ENCODE measurements around the gene PAIP2. TPM values are rescaled to one million over a fixed set of nuclear protein-coding genes. Genes with fewer than 3 reads are reported as not detected.
A peak's percentile ranks its signal among the peaks of the same experiment; 100 is the strongest.

The PAIP2 gene
- total RNA-seq, 1 donor from 2014 or later: 79.7 TPM

DNA sequence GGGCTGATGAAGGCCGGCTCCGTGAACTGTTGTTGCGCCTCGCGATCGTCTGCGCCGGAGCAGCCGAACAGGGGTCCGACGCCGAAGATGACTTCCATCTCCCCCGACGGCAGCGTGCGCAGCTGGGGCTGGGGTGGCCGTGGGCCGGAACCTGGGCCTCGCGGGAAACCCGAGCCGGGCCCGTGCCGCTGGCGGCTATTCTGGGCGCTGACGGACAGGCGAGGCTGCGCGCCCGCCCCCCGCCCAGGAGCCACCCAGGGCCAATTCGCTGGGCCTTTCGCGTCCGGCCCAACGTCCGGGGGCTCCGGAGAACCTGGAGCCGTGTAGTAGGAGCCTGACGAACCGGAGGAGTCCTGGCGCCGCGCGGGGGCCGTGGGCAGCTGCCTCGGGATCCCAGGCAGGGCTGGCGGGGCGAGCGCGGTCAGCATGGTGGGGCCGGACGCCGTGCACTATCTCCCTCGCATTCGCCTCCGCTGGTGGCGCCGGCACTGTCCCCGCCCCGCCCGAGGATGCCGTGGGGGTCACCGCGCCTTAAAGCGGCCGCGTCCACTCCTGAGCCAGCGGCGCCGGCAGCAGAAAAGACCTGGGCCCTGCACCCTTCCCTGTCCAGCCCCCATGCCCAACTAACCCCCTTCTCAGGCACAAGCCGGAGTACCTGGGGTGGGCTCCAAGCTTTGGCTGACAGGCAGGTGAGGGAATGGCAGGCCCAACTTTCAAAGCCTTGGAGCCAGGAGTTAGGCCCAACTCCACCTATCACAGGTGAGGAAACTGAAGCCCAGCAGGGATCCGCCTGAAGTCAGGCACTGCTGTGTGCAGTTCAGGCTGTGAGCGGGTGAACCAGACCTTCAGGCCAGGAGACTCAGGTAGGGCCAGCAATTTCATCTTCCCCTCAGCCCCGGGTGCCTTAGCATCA is 53.3 kb downstream of the PAIP2 start, which contains the start of gene PROB1:
Gene PROB1 (minus strand): TSS at position 451 of the 913 bp plus-strand sequence. CDS start 23 bp downstream, at position 428.
- Mint-ChIP-seq H3K27me3 (no peaks in the 10 kb centered on the region), H3K4me3 (peak within 1 kb of the TSS; percentile 94), H3K9me3 (no peaks in the 10 kb centered on the region), H3K27ac (no peak within 1 kb of the TSS), H3K36me3 (ENCODE audit: low read depth) (peaks cover 7% of the 10 kb centered on the region), H3K4me1 (peaks cover 24% of the 10 kb centered on the region)
- no peak for DNase-seq
- TF ChIP-seq, protein P1, sequence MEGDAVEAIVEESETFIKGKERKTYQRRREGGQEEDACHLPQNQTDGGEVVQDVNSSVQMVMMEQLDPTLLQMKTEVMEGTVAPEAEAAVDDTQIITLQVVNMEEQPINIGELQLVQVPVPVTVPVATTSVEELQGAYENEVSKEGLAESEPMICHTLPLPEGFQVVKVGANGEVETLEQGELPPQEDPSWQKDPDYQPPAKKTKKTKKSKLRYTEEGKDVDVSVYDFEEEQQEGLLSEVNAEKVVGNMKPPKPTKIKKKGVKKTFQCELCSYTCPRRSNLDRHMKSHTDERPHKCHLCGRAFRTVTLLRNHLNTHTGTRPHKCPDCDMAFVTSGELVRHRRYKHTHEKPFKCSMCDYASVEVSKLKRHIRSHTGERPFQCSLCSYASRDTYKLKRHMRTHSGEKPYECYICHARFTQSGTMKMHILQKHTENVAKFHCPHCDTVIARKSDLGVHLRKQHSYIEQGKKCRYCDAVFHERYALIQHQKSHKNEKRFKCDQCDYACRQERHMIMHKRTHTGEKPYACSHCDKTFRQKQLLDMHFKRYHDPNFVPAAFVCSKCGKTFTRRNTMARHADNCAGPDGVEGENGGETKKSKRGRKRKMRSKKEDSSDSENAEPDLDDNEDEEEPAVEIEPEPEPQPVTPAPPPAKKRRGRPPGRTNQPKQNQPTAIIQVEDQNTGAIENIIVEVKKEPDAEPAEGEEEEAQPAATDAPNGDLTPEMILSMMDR (IDR thresholded peaks at IDR 0.05): no peak
- intact Hi-C loops (cut with micrococcal nuclease): loop anchor here (5.0 to 10.0 kb wide), 4 partner anchors 198 to 717 kb away; partner anchors contain the start of genes PURA and SIL1
- ATAC-seq (ENCODE audit: low read depth): no peak
- POLR2A ChIA-PET: interaction anchor here (0.8 to 2.8 kb wide), 4 partner anchors 9 to 819 kb away, joined by 3 to 12 read pairs (median 4); partner anchors contain the start of genes PAIP2 and SPATA24
- CTCF ChIA-PET: interaction anchor here (1.1 kb wide), 2 partner anchors 28 to 53 kb away, joined by 3 read pairs; partner anchors contain the start of gene PAIP2

DNA sequence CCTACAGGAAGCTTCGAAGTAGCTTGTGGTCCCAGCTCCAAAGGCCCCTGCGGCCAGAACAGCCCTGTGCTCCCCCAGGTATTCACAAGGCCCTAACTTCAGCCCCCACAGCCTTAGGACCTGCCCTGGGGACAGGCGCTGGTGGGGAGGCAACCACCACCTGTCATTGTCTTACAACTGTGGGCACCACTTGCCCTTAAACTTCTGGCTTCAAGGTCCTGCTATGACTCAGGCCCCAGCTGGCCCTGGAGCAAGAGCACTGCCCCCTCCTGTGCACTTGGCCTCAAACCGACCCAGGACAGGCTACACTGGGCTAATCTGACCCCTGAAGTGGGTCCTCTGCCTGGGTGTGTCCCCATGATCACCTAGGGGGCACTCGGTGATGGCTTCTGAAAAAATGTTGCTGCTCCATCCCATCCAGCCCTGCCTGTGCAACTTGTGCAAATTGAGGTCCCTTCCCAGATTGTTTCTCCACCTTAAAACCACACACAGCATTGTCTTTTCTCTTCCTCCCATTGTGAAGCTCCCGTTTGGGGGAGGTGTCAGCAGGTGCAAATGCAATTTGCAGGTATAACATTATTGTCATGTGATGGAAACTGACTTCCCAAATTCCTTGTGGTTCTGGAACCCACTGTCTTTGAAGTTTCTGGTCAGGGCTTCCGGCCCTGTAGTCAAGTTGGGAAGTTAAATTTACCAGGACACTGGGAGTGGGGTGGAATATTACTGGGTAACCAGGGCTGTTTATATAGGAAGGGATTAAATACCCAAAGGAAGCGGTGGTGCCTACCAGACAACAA is 54.4 kb downstream of the PAIP2 start:
- no peak overlapping the region for H3K4me3 Mint-ChIP-seq
- TF ChIP-seq, protein P1 (IDR thresholded peaks at IDR 0.05): no peak
- no peaks in the 10 kb centered on the region for H3K27me3 Mint-ChIP-seq
- intact Hi-C loops (cut with micrococcal nuclease): loop anchor here (10.0 kb wide), 1 partner anchor 571 kb away; no protein-coding TSS in a partner anchor
- POLR2A ChIA-PET: interaction anchor here (0.5 to 0.9 kb wide), 3 partner anchors 8 to 85 kb away, joined by 3 to 11 read pairs (median 5); partner anchors contain the start of genes PAIP2 and SPATA24
- H3K27ac Mint-ChIP-seq: no peak overlapping the region
- H3K36me3 Mint-ChIP-seq (ENCODE audit: low read depth): peaks cover 7% of the 10 kb centered on the region
- CTCF ChIA-PET: interaction anchor here (1.1 kb wide), 3 partner anchors 27 to 145 kb away, joined by 3 to 4 read pairs (median 3); partner anchors contain the start of gene PAIP2
- DNase-seq (no peak), ATAC-seq (ENCODE audit: low read depth) (no peak)
- no peaks in the 10 kb centered on the region for H3K9me3 Mint-ChIP-seq
- H3K4me1 Mint-ChIP-seq: peaks cover 13% of the 10 kb centered on the region

DNA sequence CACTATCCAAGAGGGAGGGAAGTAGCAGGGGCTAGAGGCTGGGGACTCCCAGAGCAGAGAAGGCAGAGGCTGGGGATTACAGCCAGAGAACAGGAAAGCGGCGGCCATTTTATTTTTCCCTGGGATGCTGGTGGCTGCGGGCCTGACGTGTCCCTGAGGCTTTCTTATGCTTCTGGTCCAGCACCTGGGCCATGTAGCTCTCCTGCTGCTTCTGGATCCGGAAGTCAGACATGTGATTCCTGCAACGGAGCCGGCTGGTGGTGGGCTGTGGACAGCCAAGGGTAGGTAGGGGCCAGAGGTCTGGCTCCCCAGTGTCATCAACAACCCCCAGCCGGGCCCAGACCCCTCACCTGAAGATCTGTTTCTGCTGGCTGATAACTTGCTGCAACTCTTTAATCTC is 55.0 kb downstream of the PAIP2 start:
- H3K4me1 Mint-ChIP-seq: peaks cover 6% of the 10 kb centered on the region
- H3K27ac Mint-ChIP-seq: no peak overlapping the region
- POLR2A ChIA-PET: no interaction called here
- TF ChIP-seq, protein P1 (IDR thresholded peaks at IDR 0.05): no peak
- DNase-seq (no peak), ATAC-seq (ENCODE audit: low read depth) (no peak)
- peaks cover 7% of the 10 kb centered on the region for H3K36me3 Mint-ChIP-seq (ENCODE audit: low read depth)
- CTCF ChIA-PET: interaction anchor here (1.1 kb wide), 1 partner anchor 146 kb away, joined by 4 read pairs; no protein-coding TSS in a partner anchor
- no peaks in the 10 kb centered on the region for H3K9me3 Mint-ChIP-seq
- H3K27me3 Mint-ChIP-seq: no peaks in the 10 kb centered on the region
- no peak overlapping the region for H3K4me3 Mint-ChIP-seq
- intact Hi-C loops (cut with micrococcal nuclease): loop anchor here (10.0 kb wide), 1 partner anchor 572 kb away; no protein-coding TSS in a partner anchor

DNA sequence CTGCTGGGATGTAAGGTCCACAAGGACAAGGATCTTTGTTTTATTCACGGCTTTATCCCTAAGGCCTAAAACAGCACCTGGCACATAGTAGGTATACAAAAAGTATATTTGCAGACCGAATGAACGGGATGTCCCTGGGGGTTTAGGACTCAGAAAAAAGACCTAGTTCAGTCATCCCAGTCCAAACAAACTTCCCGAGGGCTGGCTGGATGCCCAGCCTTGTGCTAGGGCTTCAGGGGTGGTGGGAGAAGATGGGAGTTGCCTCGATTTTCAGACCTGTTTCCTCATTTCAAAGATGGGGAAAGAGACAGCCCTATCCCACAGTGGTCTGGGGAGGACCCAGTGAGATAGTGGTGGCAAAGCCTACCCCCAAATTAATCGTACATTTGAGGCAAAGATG is 56.3 kb downstream of the PAIP2 start:
- intact Hi-C loops (cut with micrococcal nuclease): loop anchor here (10.0 kb wide), 1 partner anchor 573 kb away; no protein-coding TSS in a partner anchor
- peaks cover 5% of the 10 kb centered on the region for H3K36me3 Mint-ChIP-seq (ENCODE audit: low read depth)
- no peaks in the 10 kb centered on the region for H3K27me3 Mint-ChIP-seq
- H3K27ac Mint-ChIP-seq: no peak overlapping the region
- H3K4me1 Mint-ChIP-seq: peaks cover 7% of the 10 kb centered on the region
- H3K9me3 Mint-ChIP-seq: no peaks in the 10 kb centered on the region
- POLR2A ChIA-PET: interaction anchor here (0.6 to 1.4 kb wide), 2 partner anchors 56 to 263 kb away, joined by 3 read pairs; partner anchors contain the start of gene PAIP2
- no peak for ATAC-seq (ENCODE audit: low read depth)
- no peak for DNase-seq
- TF ChIP-seq, protein P1 (IDR thresholded peaks at IDR 0.05): no peak
- CTCF ChIA-PET: no interaction called here
- no peak overlapping the region for H3K4me3 Mint-ChIP-seq

Data from activated B cell treated with CpG ODN at 0.5 μM for 24 hours (primary cell).